GM23338 (cell line): Measurements from ENCODE around the gene SASH3. TPM values are rescaled to one million over a fixed set of nuclear protein-coding genes. Genes with fewer than 3 reads are reported as not detected.

Source experiments
- ATAC-seq: fragments of 200-7000 bp; cut with Tn5 transposase; 3 replicates; pipeline ENCODE4 v1.9.1; 2020
- DNase-seq: peaks from one replicate; pipeline ENCODE4 v3.0.0-alpha.2; 2015; ENCODE audit warnings: low spot score
- H2AFZ ChIP-seq: fragments of 200-600 bp; sonication (generic); 2 replicates; pipeline ENCODE4 v1.8.0; 2016; ENCODE audit warnings: antibody characterized with exemption, mild to moderate bottlenecking, moderate library complexity
- H3F3A ChIP-seq: fragments of 200-600 bp; sonication (generic); replicated peaks from 2 replicates; pipeline ENCODE4 v1.8.0; 2017; ENCODE audit warnings: antibody characterized with exemption, mixed run types, low read depth
- H3K27ac ChIP-seq: fragments of 200-600 bp; sonication (generic); 2 replicates; pipeline ENCODE4 v1.6.1; 2016; ENCODE audit warnings: low read depth
- H3K27me3 ChIP-seq: fragments of 200-600 bp; sonication (generic); 2 replicates; pipeline ENCODE4 v1.8.0; 2016; ENCODE audit warnings: mild to moderate bottlenecking, mixed run types, moderate library complexity; ENCODE audit not compliant: insufficient read depth
- H3K36me3 ChIP-seq: fragments of 200-600 bp; sonication (generic); 2 replicates; pipeline ENCODE4 v1.8.0; 2016; ENCODE audit warnings: mild to moderate bottlenecking; ENCODE audit not compliant: insufficient read depth
- H3K4me1 ChIP-seq: fragments of 200-600 bp; sonication (generic); 2 replicates; pipeline ENCODE4 v1.8.0; 2016; ENCODE audit warnings: mild to moderate bottlenecking, moderate library complexity; ENCODE audit not compliant: insufficient read depth
- H3K4me2 ChIP-seq: fragments of 200-600 bp; sonication (generic); 2 replicates; pipeline ENCODE4 v1.7.1; 2017; ENCODE audit warnings: mixed run types
- H3K4me3 ChIP-seq: fragments of 200-600 bp; sonication (generic); 2 replicates; pipeline ENCODE4 v1.6.1; 2016; ENCODE audit warnings: mixed run types
- H3K79me2 ChIP-seq: fragments of 200-600 bp; sonication (generic); replicated peaks from 2 replicates; pipeline ENCODE4 v1.8.0; 2017; ENCODE audit warnings: mild to moderate bottlenecking; ENCODE audit not compliant: insufficient read depth
- H3K9me2 ChIP-seq: fragments of 200-600 bp; sonication (generic); 2 replicates; pipeline ENCODE4 v1.8.0; 2017; ENCODE audit not compliant: insufficient read depth
- H4K20me1 ChIP-seq: fragments of 200-600 bp; sonication (generic); replicated peaks from 2 replicates; pipeline ENCODE4 v1.8.0; 2017; ENCODE audit warnings: mild to moderate bottlenecking; ENCODE audit not compliant: insufficient read depth
- H3K27ac Mint-ChIP-seq: 2 replicates; pipeline ENCODE4 v1.8.0; 2020; ENCODE audit warnings: inconsistent platforms, mild to moderate bottlenecking, moderate library complexity, mixed read lengths
- H3K27me3 Mint-ChIP-seq: 3 replicates; pipeline ENCODE4 v1.8.0; 2022; ENCODE audit warnings: low read depth, mild to moderate bottlenecking, moderate library complexity, mixed read lengths, inconsistent platforms; ENCODE audit not compliant: insufficient read depth, poor library complexity
- H3K36me3 Mint-ChIP-seq: 3 replicates; pipeline ENCODE4 v1.8.0; 2021; ENCODE audit warnings: low read depth, mild to moderate bottlenecking, inconsistent platforms, moderate library complexity, mixed read lengths
- H3K4me1 Mint-ChIP-seq: 3 replicates; pipeline ENCODE4 v1.8.0; 2020; ENCODE audit warnings: mild to moderate bottlenecking, inconsistent platforms, mixed read lengths
- H3K4me3 Mint-ChIP-seq: 3 replicates; pipeline ENCODE4 v1.8.0; 2021; ENCODE audit warnings: moderate library complexity, mild to moderate bottlenecking, inconsistent platforms, mixed read lengths
- H3K9me3 Mint-ChIP-seq: 3 replicates; pipeline ENCODE4 v1.8.0; 2020; ENCODE audit warnings: moderate library complexity, mild to moderate bottlenecking, inconsistent platforms, mixed read lengths
- CREB1 ChIP-seq: fragments of 250-450 bp; sonication (Bioruptor Pico); IDR thresholded peaks from 2 replicates; pipeline ENCODE4 v1.5.0; 2020; ENCODE audit warnings: low read depth, mild to moderate bottlenecking, moderate library complexity
- CTCF ChIP-seq, 2 experiments: fragments of 200-600 bp in 1 of 2; sonication (generic) in 1 of 2; conservative IDR thresholded peaks; 2 replicates each; pipeline versions ENCODE4 v1.5.1 to v1.6.1; 2016 to 2017; ENCODE audit warnings: antibody characterized with exemption in 2 of 2, low read depth in 2 of 2, mild to moderate bottlenecking in 2 of 2, moderate library complexity in 1 of 2
- ETS1 ChIP-seq: IDR thresholded peaks from 2 replicates; pipeline ENCODE4 v1.6.1; 2016; ENCODE audit warnings: antibody characterized with exemption
- EZH2 ChIP-seq: fragments of 200-600 bp; sonication (generic); IDR thresholded peaks from one replicate; pipeline ENCODE4 v1.8.0; 2017; ENCODE audit warnings: antibody characterized with exemption, mild to moderate bottlenecking, low read depth; ENCODE audit not compliant: unreplicated experiment
- EZH2phosphoT487 ChIP-seq: fragments of 200-600 bp; sonication (generic); IDR thresholded peaks from one replicate; pipeline ENCODE4 v1.8.1; 2018; ENCODE audit warnings: antibody characterized with exemption; ENCODE audit not compliant: unreplicated experiment
- JUNB ChIP-seq: IDR thresholded peaks from one replicate; pipeline ENCODE4 v1.6.1; 2016; ENCODE audit warnings: antibody characterized with exemption; ENCODE audit not compliant: unreplicated experiment
- POLR2AphosphoS5 ChIP-seq: IDR thresholded peaks from 2 replicates; pipeline ENCODE4 v1.6.1; 2016; ENCODE audit warnings: antibody characterized with exemption, low read depth
- REST ChIP-seq: IDR thresholded peaks from one replicate; pipeline ENCODE4 v1.6.1; 2018; ENCODE audit warnings: antibody characterized with exemption; ENCODE audit not compliant: unreplicated experiment
- STAT1 ChIP-seq: IDR thresholded peaks from one replicate; pipeline ENCODE4 v1.6.1; 2016; ENCODE audit warnings: antibody characterized with exemption; ENCODE audit not compliant: unreplicated experiment
- ZNF114 ChIP-seq: fragments of 250-450 bp; sonication (Bioruptor Pico); IDR thresholded peaks from 2 replicates; pipeline ENCODE4 v1.5.0; 2020; ENCODE audit warnings: mild to moderate bottlenecking, moderate library complexity
- ZNF331 ChIP-seq: fragments of 250-450 bp; sonication (Bioruptor Pico); IDR thresholded peaks from 2 replicates; pipeline ENCODE4 v1.5.0; 2020; ENCODE audit warnings: low read depth, mild to moderate bottlenecking, moderate library complexity
- ZNF462 ChIP-seq: fragments of 250-450 bp; sonication (Bioruptor Pico); IDR thresholded peaks from 2 replicates; pipeline ENCODE4 v1.5.0; 2020; ENCODE audit warnings: mild to moderate bottlenecking, moderate library complexity
- polyA plus RNA-seq: library from polyadenylated mRNA; unstranded; fragments of >200 nt; fragmentation: Nextera tagmentation; extraction: Ambion mirVana; gene quantifications from 2 replicates; pipeline ENCODE4 v1.2.1, GENCODE V29; 2016
- total RNA-seq: library from RNA; depleted of rRNA; stranded (reverse); fragments of >200 nt; shearing (Covaris generic); gene quantifications from 2 replicates; pipeline ENCODE4 v1.2.3, GENCODE V29; 2014

SASH3 gene
- total and polyA plus RNA-seq, 2 experiments from 2014 or later: 0.18 TPM; not detected in 1

- TF ChIP-seq CREB1: no peak
- no peak for TF ChIP-seq ZNF462 (CRISPR knock-in tag)
- TF ChIP-seq STAT1: no peak
- no peak for TF ChIP-seq POLR2AphosphoS5
- TF ChIP-seq EZH2: no peak
- no peak for TF ChIP-seq ZNF114 (CRISPR knock-in tag)
- no peak for TF ChIP-seq ZNF331
- TF ChIP-seq JUNB: no peak
- no peak for TF ChIP-seq EZH2phosphoT487
- no peak for TF ChIP-seq REST
- TF ChIP-seq ETS1: no peak
- no peak for TF ChIP-seq CTCF (conservative IDR thresholded peaks at IDR 0.05; ENCODE audit: low read depth in 2 of 2)
- peaks cover 8% of the 10 kb centered on the region for H3K27me3 Mint-ChIP-seq
- H3K27ac ChIP-seq: no peak overlapping the region
- no peak overlapping the region for H2AFZ ChIP-seq
- H3K9me2 ChIP-seq: no peaks in the 10 kb centered on the region
- H4K20me1 ChIP-seq: no peaks in the 10 kb centered on the region
- no peaks in the 10 kb centered on the region for H3K27me3 ChIP-seq
- ATAC-seq (peak; percentile 84), DNase-seq (peak; percentile 83)
- H3K4me2 ChIP-seq: peak overlapping the region; percentile 53; the same call in 1 of the 2 replicates
- H3K4me1 Mint-ChIP-seq: peaks cover 23% of the 10 kb centered on the region
- H3K4me3 Mint-ChIP-seq: peak overlapping the region; percentile 13; the same call in 1 of the 3 replicates
- no peaks in the 10 kb centered on the region for H3K79me2 ChIP-seq
- H3K9me3 Mint-ChIP-seq: no peaks in the 10 kb centered on the region; the same call in 2 of the 3 replicates
- H3K4me1 ChIP-seq: no peaks in the 10 kb centered on the region; the same call in 1 of the 2 replicates
- H3K4me3 ChIP-seq: no peak overlapping the region
- no peak overlapping the region; the same call in 1 of the 2 replicates for H3K27ac Mint-ChIP-seq
- H3F3A ChIP-seq: no peaks in the 10 kb centered on the region
- no peaks in the 10 kb centered on the region for H3K36me3 ChIP-seq
- H3K36me3 Mint-ChIP-seq: no peaks in the 10 kb centered on the region
Measured at GRCh38 chrX:129741880-129742758, 37.6 kb upstream of the SASH3 start.
